HepG2 (cell line): ENCODE results near the gene GNAI2. TPM values are rescaled to one million over a fixed set of nuclear protein-coding genes. Genes with fewer than 3 reads are reported as not detected.

ENCODE experiments used
- ATAC-seq: fragments of 200-7000 bp; cut with Tn5 transposase; 3 replicates; pipeline ENCODE4 v1.9.1; 2020; ENCODE audit warnings: mild to moderate bottlenecking, moderate library complexity
- BruUV-seq: library from RNA; stranded (reverse); fragments of 400-500 nt; replicated peaks from 2 replicates; lab custom pipeline; 2021; lab: Mats Ljungman, UMichigan
- CTCF ChIA-PET: fragments of 300-600 bp; formaldehyde crosslinking; extraction: SDS; loops from one replicate; lab custom pipeline; 2021; ENCODE audit warnings: low total read pairs, inconsistent platforms, low intra/inter-chr PET ratio; lab: Yijun Ruan, JAX
- POLR2A ChIA-PET: fragments of 350-600 bp; sonication (Branson Sonifier 250); formaldehyde crosslinking; loops from one replicate; lab custom pipeline; 2020; ENCODE audit warnings: antibody characterized with exemption, inconsistent platforms; lab: Yijun Ruan, JAX
- DNase-seq: peaks from one replicate; pipeline ENCODE4 v3.0.0-alpha.2; 2015; ENCODE audit warnings: low spot score
- FAIRE-seq: peaks from 3 replicates; lab custom pipeline; 2011; peaks lifted over from hg19 to GRCh38; lab: Jason Lieb, UNC
- H2AFZ ChIP-seq: one replicate; pipeline ENCODE4 v1.6.1; 2011; ENCODE audit warnings: low read length, inconsistent platforms
- H3K27ac ChIP-seq: fragments of 300-600 bp; 3 replicates; pipeline ENCODE4 v1.8.0; 2011; ENCODE audit warnings: mixed run types, mild to moderate bottlenecking, mixed read lengths, low read length, inconsistent platforms; ENCODE audit not compliant: insufficient read depth; ENCODE audit errors: extremely low read length
- H3K27me3 ChIP-seq, 2 experiments: fragments of 200-600 bp in 1 of 2; 2 replicates in 1 of 2; 3 replicates in 1 of 2; pipeline versions ENCODE4 v1.6.0 to v1.8.0; 2011; ENCODE audit warnings: low read length in 2 of 2, mild to moderate bottlenecking in 2 of 2, moderate library complexity in 2 of 2, inconsistent platforms in 1 of 2; ENCODE audit not compliant: insufficient read depth in 2 of 2, control insufficient read depth in 1 of 2
- H3K36me3 ChIP-seq, 2 experiments: fragments of 200-600 bp in 1 of 2; replicated peaks in 1 of 2; 2 replicates in 1 of 2; 3 replicates in 1 of 2; pipeline versions ENCODE4 v1.5.1 to v1.8.0; 2011; ENCODE audit warnings: low read length in 2 of 2, inconsistent platforms in 1 of 2; ENCODE audit not compliant: insufficient read depth in 2 of 2, control insufficient read depth in 1 of 2
- H3K4me1 ChIP-seq: 2 replicates; pipeline ENCODE4 v1.5.1; 2012; ENCODE audit warnings: low read length, inconsistent platforms; ENCODE audit not compliant: insufficient read depth
- H3K4me2 ChIP-seq: 2 replicates; pipeline ENCODE4 v1.6.0; 2011; ENCODE audit warnings: low read depth, low read length, inconsistent platforms
- H3K4me3 ChIP-seq, 3 experiments: fragments of 200-600 bp in 1 of 3; sonication (generic), shearing (Covaris generic) in 1 of 3; replicated peaks in 1 of 3; 2 replicates each; pipeline ENCODE4 v1.5.1; 2011 to 2016; ENCODE audit warnings: low read length in 3 of 3, inconsistent platforms in 2 of 3, low read depth in 2 of 3, mild to moderate bottlenecking in 2 of 3, control low read depth in 1 of 3, mixed read lengths in 1 of 3; ENCODE audit not compliant: insufficient read depth in 1 of 3
- H3K79me2 ChIP-seq: one replicate; pipeline ENCODE4 v1.6.1; 2011; ENCODE audit warnings: low read length, inconsistent platforms; ENCODE audit not compliant: insufficient read depth
- H3K9ac ChIP-seq: 2 replicates; pipeline ENCODE4 v1.6.0; 2011; ENCODE audit warnings: mild to moderate bottlenecking, low read depth, low read length, inconsistent platforms; ENCODE audit not compliant: insufficient read depth
- H3K9me3 ChIP-seq: 2 replicates; pipeline ENCODE4 v1.5.1; 2012; ENCODE audit warnings: mild to moderate bottlenecking, low read length
- H4K20me1 ChIP-seq: 2 replicates; pipeline ENCODE4 v1.6.0; 2011; ENCODE audit warnings: inconsistent platforms, mild to moderate bottlenecking, low read length, moderate library complexity; ENCODE audit not compliant: insufficient read depth
- AGO2 ChIP-seq: fragments of 200-400 bp; formaldehyde crosslinking; optimal IDR thresholded peaks from 2 replicates; pipeline ENCODE3; 2017; ENCODE audit warnings: mild to moderate bottlenecking, low read depth, low read length, moderate library complexity
- GLI4 ChIP-seq: sonication (generic); formaldehyde crosslinking; IDR thresholded peaks from 2 replicates; pipeline ENCODE4 v1.5.1; 2020; ENCODE audit warnings: missing genetic modification reagents, mild to moderate bottlenecking, moderate library complexity, borderline replicate concordance
- PRDM10 ChIP-seq: sonication (generic); formaldehyde crosslinking; IDR thresholded peaks from 2 replicates; pipeline ENCODE4 v1.4.0; 2020; ENCODE audit warnings: low read depth, missing genetic modification reagents
- RBFOX2 ChIP-seq: fragments of 200-400 bp; formaldehyde crosslinking; IDR thresholded peaks from 2 replicates; pipeline ENCODE4 v1.6.1; 2017; ENCODE audit warnings: low read depth, mild to moderate bottlenecking, low read length
- ZFY ChIP-seq: sonication (generic); formaldehyde crosslinking; IDR thresholded peaks from 2 replicates; pipeline ENCODE4 v1.4.0; 2020; ENCODE audit warnings: missing genetic modification reagents
- ZMAT5 ChIP-seq: sonication (generic); formaldehyde crosslinking; IDR thresholded peaks from 2 replicates; pipeline ENCODE4 v1.5.0; 2020; ENCODE audit warnings: mild to moderate bottlenecking, low read depth, missing genetic modification reagents, borderline replicate concordance
- ZNF142 ChIP-seq: sonication (generic); formaldehyde crosslinking; IDR thresholded peaks from 2 replicates; pipeline ENCODE4 v1.4.0; 2020; ENCODE audit warnings: missing genetic modification reagents
- ZNF331 ChIP-seq: sonication (generic); formaldehyde crosslinking; IDR thresholded peaks from 2 replicates; pipeline ENCODE4 v1.4.0; 2020; ENCODE audit warnings: missing genetic modification reagents
- ZNF616 ChIP-seq: sonication (generic); formaldehyde crosslinking; IDR thresholded peaks from 2 replicates; pipeline ENCODE4 v1.5.0; 2020; ENCODE audit warnings: low read depth, mild to moderate bottlenecking, missing genetic modification reagents
- ZNF652 ChIP-seq: IDR thresholded peaks from 2 replicates; pipeline ENCODE4 v1.6.1; 2016; ENCODE audit warnings: low read depth, borderline replicate concordance
- ZNF776 ChIP-seq: sonication (generic); formaldehyde crosslinking; IDR thresholded peaks from 2 replicates; pipeline ENCODE4 v1.4.0; 2020; ENCODE audit warnings: mild to moderate bottlenecking, missing genetic modification reagents
- WGBS: methylation state at CpG from one replicate; pipeline ENCODE4 v1.1.6; 2017; ENCODE audit warnings: low lambda C conversion rate; 5-methylcytosine and 5-hydroxymethylcytosine counted together
- in situ Hi-C: cut with HindIII; loops from 2 replicates; pipeline ENCODE4 v1.10.0; 2017; ENCODE audit warnings: low pct_unique_long_range_greater_than_20kb; ENCODE audit not compliant: extremely low pct_ligation_motif_present
- intact Hi-C: fragments of 100-400 bp; cut with micrococcal nuclease; formaldehyde crosslinking; loops from one replicate; pipeline ENCODE4 v1.10.0; 2022; ENCODE audit not compliant: unreplicated experiment
- polyA plus RNA-seq, 8 experiments: library from polyadenylated mRNA; depleted of rRNA in 3 of 8; stranded (reverse) in 7 of 8; unstranded in 1 of 8; fragments of >200 nt; fragmentation: Illumina TruSeq in 4 of 8; extraction: Trizol in 4 of 8; gene quantifications; 2 replicates each; pipeline versions ENCODE4 v1.2.1 to v1.2.3, GENCODE V29; 2011 to 2016; ENCODE audit warnings: low read depth in 4 of 8, missing spikeins in 1 of 8, mixed read lengths in 1 of 8; ENCODE audit not compliant: insufficient read depth in 1 of 8
- total RNA-seq, 5 experiments: library from RNA; depleted of rRNA; stranded (reverse); fragments of >200 nt; fragmentation: Illumina TruSeq; extraction: Trizol; gene quantifications; 2 replicates each; pipeline ENCODE4 v1.2.3, GENCODE V29; 2016; ENCODE audit warnings: low read depth in 1 of 5

GNAI2 gene
- total and polyA plus RNA-seq, 2 of the 13 experiments (the other 11 are each of a cell fraction or from before 2014, with no cell fraction given), result 51.1 to 66.2 TPM

- TF ChIP-seq PRDM10 (peak; percentile 41; the same call in 1 of the 2 replicates), GLI4 (CRISPR knock-in tag) (no peak), ZFY (CRISPR knock-in tag) (peak; percentile 40; the same call in 1 of the 2 replicates), ZNF616 (CRISPR knock-in tag) (no peak)
These were observed 32.9 kb downstream of the GNAI2 start, which contains the start of gene SEMA3B (continued) for GRCh38 chr3:50268703-50269451.

DNA sequence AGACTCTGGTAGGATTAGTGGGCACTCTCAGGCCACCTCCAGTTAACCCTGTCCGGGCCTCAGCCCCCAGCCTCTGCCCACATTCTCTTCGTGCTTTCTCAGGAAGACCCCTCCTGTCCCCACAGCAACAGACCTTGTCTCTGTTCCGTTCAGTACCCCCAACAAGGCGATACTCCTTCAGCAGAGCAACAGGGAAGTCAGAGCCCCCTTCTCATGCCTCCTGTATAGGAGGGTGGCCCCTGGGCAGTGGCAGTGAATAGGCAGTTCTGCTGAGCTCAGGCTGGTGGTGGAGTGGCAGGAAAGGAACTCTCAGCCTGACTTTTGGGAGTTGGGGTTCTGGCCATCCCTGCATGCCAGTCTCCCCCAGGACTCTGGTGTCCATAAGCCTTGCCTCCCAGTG is 33.5 kb downstream of the GNAI2 start:
- H3K4me3 ChIP-seq, result peak overlapping the region; percentile 71 to 88 (median 83)
- no peak overlapping the region for H2AFZ ChIP-seq
- ATAC-seq, result no peak
- intact Hi-C loops, result no loop called here
- H3K79me2 ChIP-seq, result peaks cover 33% of the 10 kb centered on the region
- CTCF ChIA-PET, result interaction anchor here (1.2 kb wide), 1 partner anchor 9 kb away, joined by 3 read pairs; no protein-coding TSS in a partner anchor
- no peak for DNase-seq
- H3K9ac ChIP-seq, result peak overlapping the region; percentile 94
- H3K4me1 ChIP-seq, result peaks cover 88% of the 10 kb centered on the region
- H3K36me3 ChIP-seq, result peaks cover 0 to 8% of the 10 kb centered on the region in 2 experiments; a peak in 3 of 5 replicates
- H3K27ac ChIP-seq, result peak overlapping the region; percentile 88
- peak overlapping the region; percentile 98 for H3K4me2 ChIP-seq
- POLR2A ChIA-PET, result interaction anchor here (1.0 to 5.5 kb wide), 13 partner anchors 8 to 74 kb away, joined by 3 to 155 read pairs (median 8); partner anchors contain the start of genes GNAI2, HYAL2, HYAL3 and LSMEM2
- in situ Hi-C loops, result no loop called here
- 0% methylated on average over 4 of the region's 4 CpGs for WGBS
- H3K9me3 ChIP-seq, result no peaks in the 10 kb centered on the region
- no TSS peak for BruUV-seq
- no peaks in the 10 kb centered on the region; a peak in 1 of 5 replicates for H3K27me3 ChIP-seq
- no peaks in the 10 kb centered on the region; the same call in 1 of the 2 replicates for H4K20me1 ChIP-seq
- FAIRE-seq, result no peak
- 0 out of 2 replicates have a peak, but pooled peaks have one; percentile 17 for TF ChIP-seq ZNF776 (CRISPR knock-in tag)
- peak; percentile 1; the same call in 1 of the 2 replicates for TF ChIP-seq RBFOX2
- peak; percentile 10 for TF ChIP-seq AGO2
- no peak for TF ChIP-seq ZNF142 (CRISPR knock-in tag)
- peak; percentile 38; the same call in 1 of the 2 replicates for TF ChIP-seq ZNF652 (CRISPR knock-in tag)
- no peak for TF ChIP-seq ZMAT5 (CRISPR knock-in tag)
- TF ChIP-seq ZNF331 (CRISPR knock-in tag), result 0 out of 2 replicates have a peak, but pooled peaks have one; percentile 6
